H1 (cell line): ENCODE data around the gene USP35. TPM values are rescaled to one million over a fixed set of nuclear protein-coding genes. Genes with fewer than 3 reads are reported as not detected.

Experiments
- CTCF ChIA-PET: fragments of 300-600 bp; sonication (Branson Sonifier 250); formaldehyde crosslinking; loops from one replicate; lab custom pipeline; 2021; ENCODE audit not compliant: partially characterized antibody; lab: Charles Lee
- POLR2A ChIA-PET: fragments of 300-600 bp; sonication (Branson Sonifier 250); formaldehyde crosslinking; loops from one replicate; lab custom pipeline; 2021; ENCODE audit warnings: inconsistent platforms; ENCODE audit not compliant: partially characterized antibody; lab: Charles Lee
- DNase-seq, 2 experiments: peaks; one replicate each; pipeline versions ENCODE4 v3.0.0 to v3.0.0-alpha.2; 2010 to 2022; ENCODE audit warnings: low spot score in 2 of 2, low read depth in 1 of 2, mixed read lengths in 1 of 2
- FAIRE-seq: peaks from 2 replicates; lab custom pipeline; 2011; peaks lifted over from hg19 to GRCh38; lab: Jason Lieb, UNC
- H2AFZ ChIP-seq: 2 replicates; pipeline ENCODE4 v1.8.1; 2012; ENCODE audit warnings: low read length, inconsistent platforms
- H2AK5ac ChIP-seq: 2 replicates; pipeline ENCODE4 v1.6.1; 2013; ENCODE audit warnings: low read depth, low read length
- H2BK120ac ChIP-seq: replicated peaks from 2 replicates; pipeline ENCODE3; 2013; ENCODE audit warnings: low read depth, low read length, inconsistent platforms
- H2BK12ac ChIP-seq: 2 replicates; pipeline ENCODE4 v1.6.1; 2013; ENCODE audit warnings: low read depth, low read length
- H2BK15ac ChIP-seq: 2 replicates; pipeline ENCODE4 v1.6.1; 2013; ENCODE audit warnings: low read length
- H2BK20ac ChIP-seq: 2 replicates; pipeline ENCODE4 v1.6.1; 2013; ENCODE audit warnings: low read length
- H2BK5ac ChIP-seq: 2 replicates; pipeline ENCODE4 v1.6.1; 2013; ENCODE audit warnings: low read depth, low read length
- H3K14ac ChIP-seq: 2 replicates; pipeline ENCODE4 v1.6.1; 2013; ENCODE audit warnings: inconsistent platforms; ENCODE audit not compliant: insufficient read length
- H3K18ac ChIP-seq: 2 replicates; pipeline ENCODE4 v1.6.1; 2013; ENCODE audit warnings: low read length; ENCODE audit errors: extremely low read depth
- H3K23ac ChIP-seq: 2 replicates; pipeline ENCODE4 v1.6.1; 2013; ENCODE audit warnings: inconsistent platforms; ENCODE audit not compliant: insufficient read length
- H3K23me2 ChIP-seq: 2 replicates; pipeline ENCODE4 v1.6.1; 2013; ENCODE audit warnings: low read depth, low read length
- H3K27ac ChIP-seq: 2 replicates; pipeline ENCODE4 v1.6.1; 2011; ENCODE audit warnings: low read depth, low read length, inconsistent platforms
- H3K27me3 ChIP-seq, 4 experiments: replicated peaks in 1 of 4; 1 replicate in 1 of 4; 2 replicates in 3 of 4; pipeline versions ENCODE4 v1.6.1 to v1.8.1; 2011 to 2013; ENCODE audit warnings: low read length in 3 of 4, mild to moderate bottlenecking in 3 of 4, inconsistent platforms in 2 of 4, mixed read lengths in 2 of 4, moderate library complexity in 1 of 4; ENCODE audit not compliant: control insufficient read depth in 3 of 4, insufficient read depth in 3 of 4; ENCODE audit errors: extremely low read depth in 1 of 4
- H3K36me3 ChIP-seq, 4 experiments: 2 replicates each; pipeline versions ENCODE4 v1.6.1 to v1.8.1; 2011 to 2013; ENCODE audit warnings: mild to moderate bottlenecking in 4 of 4, low read length in 3 of 4, moderate library complexity in 2 of 4, control low read depth in 1 of 4, inconsistent platforms in 1 of 4; ENCODE audit not compliant: insufficient read depth in 4 of 4, control insufficient read depth in 2 of 4
- H3K4ac ChIP-seq: replicated peaks from 2 replicates; pipeline ENCODE3; 2013; ENCODE audit warnings: low read length, low read depth, mixed read lengths, inconsistent platforms; ENCODE audit not compliant: insufficient read length
- H3K4me1 ChIP-seq, 4 experiments: replicated peaks in 1 of 4; 1 replicate in 1 of 4; 2 replicates in 3 of 4; pipeline versions ENCODE4 v1.6.1 to v1.8.1; 2011 to 2013; ENCODE audit warnings: low read length in 3 of 4, inconsistent platforms in 2 of 4, mixed read lengths in 1 of 4; ENCODE audit not compliant: insufficient read depth in 4 of 4, control insufficient read depth in 3 of 4
- H3K4me2 ChIP-seq, 2 experiments: 2 replicates each; pipeline versions ENCODE4 v1.6.1 to v1.8.1; 2011 to 2013; ENCODE audit warnings: low read depth in 2 of 2, low read length in 2 of 2, control low read depth in 1 of 2, inconsistent platforms in 1 of 2, mild to moderate bottlenecking in 1 of 2; ENCODE audit not compliant: insufficient read depth in 1 of 2
- H3K4me3 ChIP-seq, 4 experiments: fragments of 200-600, 300-600 bp in 1 of 4; sonication (generic), shearing (Covaris generic), sonication (Bioruptor Twin) in 1 of 4; 2 replicates each; pipeline versions ENCODE4 v1.5.1 to v1.8.1; 2011 to 2016; ENCODE audit warnings: low read length in 4 of 4, low read depth in 3 of 4, control low read depth in 2 of 4, inconsistent platforms in 2 of 4, mild to moderate bottlenecking in 2 of 4, mixed read lengths in 1 of 4, moderate library complexity in 1 of 4; ENCODE audit not compliant: insufficient read depth in 2 of 4; ENCODE audit errors: extremely low read depth in 1 of 4
- H3K56ac ChIP-seq: replicated peaks from 2 replicates; pipeline ENCODE3; 2013; ENCODE audit warnings: low read depth, mild to moderate bottlenecking, mixed read lengths, low read length, inconsistent platforms; ENCODE audit not compliant: insufficient read length
- H3K79me1 ChIP-seq: 2 replicates; pipeline ENCODE4 v1.6.1; 2013; ENCODE audit warnings: low read depth, low read length, control low read depth
- H3K79me2 ChIP-seq, 2 experiments: 2 replicates each; pipeline versions ENCODE4 v1.6.1 to v1.8.1; 2012 to 2013; ENCODE audit warnings: low read length in 2 of 2, mild to moderate bottlenecking in 2 of 2, inconsistent platforms in 1 of 2; ENCODE audit not compliant: insufficient read depth in 2 of 2, control insufficient read depth in 1 of 2
- H3K9ac ChIP-seq, 4 experiments: replicated peaks in 1 of 4; 1 replicate in 1 of 4; 2 replicates in 3 of 4; pipeline versions ENCODE4 v1.6.1 to v1.8.1; 2011 to 2013; ENCODE audit warnings: low read depth in 3 of 4, low read length in 3 of 4, control low read depth in 2 of 4, mild to moderate bottlenecking in 2 of 4, moderate library complexity in 2 of 4, inconsistent platforms in 1 of 4; ENCODE audit errors: extremely low read depth in 1 of 4
- H3K9me3 ChIP-seq, 2 experiments: 2 replicates each; pipeline versions ENCODE4 v1.6.1 to v1.8.1; 2012 to 2013; ENCODE audit warnings: mild to moderate bottlenecking in 2 of 2, moderate library complexity in 2 of 2, control low read depth in 1 of 2, inconsistent platforms in 1 of 2, low read depth in 1 of 2, low read length in 1 of 2, mixed read lengths in 1 of 2; ENCODE audit not compliant: insufficient read depth in 2 of 2
- H4K20me1 ChIP-seq, 2 experiments: replicated peaks in 1 of 2; 2 replicates each; pipeline versions ENCODE3 to v1.8.1; 2011 to 2013; ENCODE audit warnings: inconsistent platforms in 2 of 2, low read length in 2 of 2, mild to moderate bottlenecking in 1 of 2; ENCODE audit not compliant: insufficient read depth in 2 of 2, control insufficient read depth in 1 of 2
- H4K5ac ChIP-seq: 2 replicates; pipeline ENCODE4 v1.6.1; 2013; ENCODE audit warnings: low read length, low read depth, mixed read lengths, inconsistent platforms; ENCODE audit not compliant: insufficient read length
- H4K8ac ChIP-seq: 2 replicates; pipeline ENCODE4 v1.8.0; 2013; ENCODE audit warnings: mild to moderate bottlenecking, moderate library complexity, low read length, inconsistent platforms; ENCODE audit not compliant: insufficient read depth; ENCODE audit errors: extremely low read depth
- H4K91ac ChIP-seq: replicated peaks from 2 replicates; pipeline ENCODE3; 2013; ENCODE audit warnings: low read length, mixed read lengths, inconsistent platforms; ENCODE audit not compliant: insufficient read length
- ASH2L ChIP-seq: fragments of 200-600, 300-600 bp; sonication (generic); IDR thresholded peaks from one replicate; pipeline ENCODE4 v1.7.1; 2017; ENCODE audit warnings: low read length
- EP300 ChIP-seq, 2 experiments: IDR thresholded peaks; 1 replicate in 1 of 2; 2 replicates in 1 of 2; pipeline ENCODE4 v1.6.1; 2011 to 2012; ENCODE audit warnings: low read depth in 2 of 2, low read length in 2 of 2, mild to moderate bottlenecking in 2 of 2, borderline replicate concordance in 1 of 2, inconsistent platforms in 1 of 2, moderate library complexity in 1 of 2
- FOSL1 ChIP-seq: IDR thresholded peaks from 2 replicates; pipeline ENCODE4 v1.6.1; 2011; ENCODE audit warnings: mild to moderate bottlenecking, low read depth, low read length, moderate library complexity; ENCODE audit not compliant: insufficient read depth
- KDM1A ChIP-seq: fragments of 200-600, 300-600 bp; sonication (generic); IDR thresholded peaks from 2 replicates; pipeline ENCODE4 v1.7.1; 2016; ENCODE audit warnings: mild to moderate bottlenecking, low read length, borderline replicate concordance
- KDM4A ChIP-seq: IDR thresholded peaks from one replicate; pipeline ENCODE4 v1.7.1; 2012; ENCODE audit warnings: low read depth, mild to moderate bottlenecking, moderate library complexity, low read length, inconsistent platforms; ENCODE audit not compliant: severe bottlenecking
- NRF1 ChIP-seq: IDR thresholded peaks from 2 replicates; pipeline ENCODE4 v1.6.1; 2011; ENCODE audit warnings: mild to moderate bottlenecking, low read depth, low read length, improper control_type of control experiment
- RAD21 ChIP-seq, 2 experiments: IDR thresholded peaks in 1 of 2; conservative IDR thresholded peaks in 1 of 2; 2 replicates each; pipeline ENCODE4 v1.6.1; 2011; ENCODE audit warnings: low read depth in 2 of 2, low read length in 2 of 2, improper control_type of control experiment in 1 of 2, inconsistent platforms in 1 of 2, mild to moderate bottlenecking in 1 of 2, moderate library complexity in 1 of 2
- SP4 ChIP-seq: IDR thresholded peaks from 2 replicates; pipeline ENCODE4 v1.6.1; 2012; ENCODE audit warnings: low read length, inconsistent platforms
- SUZ12 ChIP-seq: fragments of 200-600 bp; sonication (generic); IDR thresholded peaks from 2 replicates; pipeline ENCODE4 v1.6.1; 2012; ENCODE audit warnings: mild to moderate bottlenecking, inconsistent platforms, low read length, moderate library complexity, mixed read lengths
- TCF12 ChIP-seq: IDR thresholded peaks from 2 replicates; pipeline ENCODE4 v1.6.1; 2011; ENCODE audit warnings: low read depth, mild to moderate bottlenecking, low read length
- USF2 ChIP-seq: IDR thresholded peaks from 2 replicates; pipeline ENCODE4 v1.6.1; 2011; ENCODE audit warnings: low read length, improper control_type of control experiment
- ZNF274 ChIP-seq: IDR thresholded peaks from 2 replicates; pipeline ENCODE4 v1.7.0; 2012; ENCODE audit warnings: low read length, borderline replicate concordance; ENCODE audit errors: extremely low read depth
- WGBS, 2 experiments: shearing (Covaris generic) in 1 of 2; methylation state at CpG; one replicate each; pipeline versions ENCODE4 v1.1.6 to v1.1.7; 2013 to 2015; ENCODE audit warnings: low lambda C conversion rate in 2 of 2, mixed read lengths in 2 of 2, inconsistent platforms in 1 of 2, low coverage in 1 of 2, missing lambda C conversion rate in 1 of 2; ENCODE audit not compliant: insufficient replicate concordance in 2 of 2, insufficient coverage in 1 of 2, insufficient read length in 1 of 2; ENCODE audit errors: extremely low coverage in 1 of 2, missing lambda C conversion rate in 1 of 2; 5-methylcytosine and 5-hydroxymethylcytosine counted together
- polyA plus RNA-seq, 7 experiments: library from polyadenylated mRNA; depleted of rRNA in 3 of 7; stranded (reverse) in 5 of 7; unstranded in 2 of 7; fragments of >200 nt in 5 of 7; fragments of 200-250 nt in 2 of 7; gene quantifications; 1 replicate in 5 of 7; 2 replicates in 1 of 7; 4 replicates in 1 of 7; pipeline versions ENCODE4 v1.2.1 to v1.2.3, GENCODE V29; 2011 to 2013; ENCODE audit warnings: missing spikeins in 2 of 7, mixed read lengths in 2 of 7
- total RNA-seq: library from RNA; stranded (reverse); fragmentation: NEBNext Ultra II Directional; extraction: Animal tissue kit (Norgen Biotek cat#: 25700); gene quantifications from 2 replicates; pipeline ENCODE4 v1.2.1, GENCODE V29; 2021

Gene USP35
- total and polyA plus RNA-seq, 2 of the 8 experiments (the other 6 are each of a cell fraction or from before 2014, with no cell fraction given) = 4.6 to 6.8 TPM

GRCh38 chr11:78244546-78245255 is 56.0 kb downstream of the USP35 start:
- H4K5ac ChIP-seq = no peak overlapping the region
- DNase-seq = no peak
- no peak overlapping the region for H4K91ac ChIP-seq
- no peak overlapping the region for H2AFZ ChIP-seq
- H3K9me3 ChIP-seq = no peaks in the 10 kb centered on the region
- no peak overlapping the region for H2BK15ac ChIP-seq
- no peaks in the 10 kb centered on the region for H3K4me1 ChIP-seq
- H3K23me2 ChIP-seq = no peaks in the 10 kb centered on the region
- H3K14ac ChIP-seq = no peak overlapping the region
- TF ChIP-seq ASH2L (no peak), ZNF274 (no peak), SP4 (no peak), NRF1 (no peak), KDM4A (no peak), SUZ12 (no peak), USF2 (no peak), KDM1A (no peak), EP300 (IDR thresholded peaks at IDR 0.05; ENCODE audit: borderline replicate concordance in 1 of 2, low read depth in 2 of 2, low read length in 2 of 2) (no peak), FOSL1 (no peak), RAD21 (IDR thresholded peaks at IDR 0.05 in 1 of 2, conservative IDR thresholded peaks at IDR 0.05 in 1 of 2; ENCODE audit: low read depth in 2 of 2, low read length in 2 of 2) (no peak), TCF12 (no peak)
- TF ChIP-seq, all 59 proteins: peak for 0
- POLR2A ChIA-PET = no interaction called here
- no peak overlapping the region for H2AK5ac ChIP-seq
- no peak overlapping the region for H2BK120ac ChIP-seq
- FAIRE-seq = no peak
- no peaks in the 10 kb centered on the region; a peak in 1 of 4 replicates for H3K79me2 ChIP-seq
- H2BK5ac ChIP-seq = no peak overlapping the region
- H2BK20ac ChIP-seq = no peak overlapping the region
- no peak overlapping the region for H3K4me3 ChIP-seq
- H2BK12ac ChIP-seq = no peak overlapping the region
- no peak overlapping the region for H3K23ac ChIP-seq
- no peak overlapping the region for H3K9ac ChIP-seq
- H3K36me3 ChIP-seq = no peaks in the 10 kb centered on the region
- CTCF ChIA-PET = interaction anchor here (0.6 to 0.8 kb wide), 2 partner anchors 48 to 135 kb away, joined by 3 to 4 read pairs; no protein-coding TSS in a partner anchor
- H3K27ac ChIP-seq = no peak overlapping the region
- H3K18ac ChIP-seq = no peak overlapping the region
- 89% methylated on average over 4 of the region's 4 CpGs; no CpG with 5 or more reads in 1 of the 2 experiments for WGBS, 2 experiments
- no peak overlapping the region for H3K56ac ChIP-seq
- no peaks in the 10 kb centered on the region for H4K20me1 ChIP-seq
- no peak overlapping the region for H3K4ac ChIP-seq
- H4K8ac ChIP-seq = no peak overlapping the region
- no peak overlapping the region for H3K4me2 ChIP-seq
- no peaks in the 10 kb centered on the region for H3K79me1 ChIP-seq
- no peaks in the 10 kb centered on the region for H3K27me3 ChIP-seq
